Glomerular visceral epithelial cell (primary cell): Measurements from ENCODE around the gene FGD2.
"Not testable (repeated sequence)": the region's sequence is repeated elsewhere in the genome, so short reads cannot be mapped to it uniquely, and the experiment has no call there.

Experiments used
- DNase-seq: peaks from one replicate; pipeline ENCODE4 v3.0.0-alpha.2; 2016; ENCODE audit errors: extremely low spot score

FGD2 gene

DNA sequence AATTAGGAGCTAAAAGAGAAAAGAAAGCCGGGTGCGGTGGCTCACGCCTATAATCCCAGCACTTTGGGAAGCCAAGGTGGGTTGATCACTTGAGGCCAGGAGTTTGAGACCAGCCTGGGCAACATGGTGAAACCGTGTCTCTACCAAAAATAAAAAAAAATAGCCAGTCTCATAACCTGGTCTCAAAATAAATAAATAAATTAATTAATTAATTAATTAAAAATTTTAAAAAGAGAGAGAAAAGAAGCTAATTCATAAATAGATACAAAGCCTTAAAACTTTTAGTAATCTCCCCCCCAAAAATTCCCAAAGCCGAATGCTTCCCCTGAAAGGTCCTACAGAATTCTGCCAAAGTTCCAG is 53.5 kb downstream of the FGD2 start:
- DNase-seq: not testable (repeated sequence)

DNA sequence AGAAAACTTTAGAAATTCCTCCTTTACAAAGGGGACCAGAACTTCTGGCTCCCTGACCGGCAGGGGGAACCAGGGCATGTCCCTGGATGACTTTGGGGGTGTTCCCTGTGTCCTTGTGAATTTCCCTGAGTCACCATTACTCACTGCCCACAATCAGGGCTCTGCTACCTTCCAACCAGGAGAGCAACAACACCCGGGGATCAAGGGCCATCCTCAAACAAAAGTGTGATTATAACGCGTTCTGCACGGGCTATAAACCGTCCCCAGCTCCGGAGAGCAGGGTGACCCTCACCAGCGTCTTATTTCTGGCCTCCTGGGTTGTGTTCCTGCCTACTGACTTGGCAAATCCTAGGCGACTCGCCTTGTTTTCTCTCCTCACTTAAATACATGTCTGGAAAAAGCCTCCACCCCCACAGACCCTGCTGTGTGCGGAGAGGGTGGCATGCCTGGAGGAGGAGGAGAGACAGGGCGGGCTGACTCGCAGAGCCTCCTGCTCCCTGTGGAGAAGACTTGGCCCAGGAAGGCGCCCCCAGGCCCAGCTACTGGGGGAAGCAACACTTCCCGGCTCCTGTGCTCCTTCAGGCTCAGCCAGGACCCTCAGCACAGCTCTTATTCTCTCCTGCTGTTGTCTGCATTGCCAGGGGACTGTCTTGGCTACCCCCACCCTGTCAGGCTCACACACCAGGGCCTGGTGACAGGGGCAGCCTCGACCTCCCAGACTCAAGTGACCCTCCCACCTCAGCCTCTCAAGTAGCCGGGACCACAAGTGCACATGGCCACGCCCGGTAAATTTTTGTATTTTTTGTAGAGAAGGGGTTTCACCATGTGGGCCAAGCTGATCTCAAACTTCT is 54.1 kb downstream of the FGD2 start:
- peak; percentile 96 for DNase-seq

DNA sequence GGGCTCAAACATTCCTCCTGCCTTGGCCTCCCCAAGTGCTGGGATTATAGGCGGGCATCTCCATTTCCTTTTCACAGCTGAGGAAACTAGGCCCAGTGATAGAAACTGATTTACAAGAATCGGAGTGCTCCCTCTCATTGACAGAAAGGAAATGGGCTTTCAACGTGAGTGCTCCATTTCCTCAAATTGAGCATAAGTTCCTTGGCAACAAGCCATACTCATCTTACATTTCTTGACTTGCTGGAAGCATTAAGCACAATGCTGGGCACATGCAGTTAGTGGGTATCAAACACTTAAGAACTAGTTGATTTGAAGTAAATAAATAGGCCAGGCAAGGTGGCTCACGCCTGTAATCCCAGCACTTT is 54.7 kb downstream of the FGD2 start:
- DNase-seq: no peak

DNA sequence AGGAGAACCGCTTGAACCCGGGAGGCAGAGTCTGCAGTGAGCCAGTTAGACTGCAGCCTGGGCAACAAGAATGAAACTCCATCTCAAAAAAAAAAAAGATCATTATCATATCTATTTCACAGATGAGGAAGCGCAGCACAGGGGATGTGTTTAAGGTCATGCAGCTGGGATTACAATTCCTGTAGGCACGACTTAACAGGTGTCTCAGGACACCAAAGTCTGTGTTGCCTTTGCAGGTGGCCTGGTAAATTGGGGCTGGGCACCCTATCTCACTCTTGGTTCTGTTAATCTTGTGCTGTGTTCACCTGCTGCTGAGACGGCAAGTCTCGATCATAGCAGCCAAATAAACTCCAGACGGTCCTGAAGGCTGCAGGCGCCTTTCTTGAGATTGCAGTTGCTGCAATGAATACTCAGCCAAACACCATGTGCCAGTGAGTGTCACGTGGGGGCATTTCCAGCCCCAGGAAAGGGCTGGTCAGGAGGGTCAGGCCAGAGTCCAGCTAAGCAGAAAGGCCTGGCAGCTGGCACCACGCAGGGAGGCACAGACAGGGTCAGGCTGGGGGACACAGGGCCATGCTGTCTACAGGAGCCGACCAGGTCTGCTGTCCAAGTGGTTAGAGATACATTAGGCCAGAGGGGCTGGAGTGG is 55.8 kb downstream of the FGD2 start:
- DNase-seq: no peak

DNA sequence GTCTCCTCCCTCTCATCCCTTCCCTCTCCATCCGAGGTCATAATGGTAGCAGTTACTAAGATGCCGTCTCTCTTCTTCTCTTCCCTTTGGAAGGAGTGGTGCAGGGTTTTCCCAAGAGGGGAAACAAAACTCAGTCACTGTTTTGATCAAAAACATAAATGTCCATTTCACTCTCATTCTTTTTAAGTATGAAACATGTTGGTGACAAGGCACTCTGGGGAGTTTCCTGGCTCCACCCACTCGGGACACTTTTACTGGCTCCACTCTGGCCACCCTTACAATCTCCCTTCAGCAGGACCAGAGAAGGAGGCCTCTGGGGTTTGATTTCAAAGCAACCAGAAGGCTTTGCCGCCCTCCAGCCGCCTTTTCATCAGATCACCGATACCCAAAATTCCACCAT is 57.0 kb downstream of the FGD2 start:
- no peak for DNase-seq

DNA sequence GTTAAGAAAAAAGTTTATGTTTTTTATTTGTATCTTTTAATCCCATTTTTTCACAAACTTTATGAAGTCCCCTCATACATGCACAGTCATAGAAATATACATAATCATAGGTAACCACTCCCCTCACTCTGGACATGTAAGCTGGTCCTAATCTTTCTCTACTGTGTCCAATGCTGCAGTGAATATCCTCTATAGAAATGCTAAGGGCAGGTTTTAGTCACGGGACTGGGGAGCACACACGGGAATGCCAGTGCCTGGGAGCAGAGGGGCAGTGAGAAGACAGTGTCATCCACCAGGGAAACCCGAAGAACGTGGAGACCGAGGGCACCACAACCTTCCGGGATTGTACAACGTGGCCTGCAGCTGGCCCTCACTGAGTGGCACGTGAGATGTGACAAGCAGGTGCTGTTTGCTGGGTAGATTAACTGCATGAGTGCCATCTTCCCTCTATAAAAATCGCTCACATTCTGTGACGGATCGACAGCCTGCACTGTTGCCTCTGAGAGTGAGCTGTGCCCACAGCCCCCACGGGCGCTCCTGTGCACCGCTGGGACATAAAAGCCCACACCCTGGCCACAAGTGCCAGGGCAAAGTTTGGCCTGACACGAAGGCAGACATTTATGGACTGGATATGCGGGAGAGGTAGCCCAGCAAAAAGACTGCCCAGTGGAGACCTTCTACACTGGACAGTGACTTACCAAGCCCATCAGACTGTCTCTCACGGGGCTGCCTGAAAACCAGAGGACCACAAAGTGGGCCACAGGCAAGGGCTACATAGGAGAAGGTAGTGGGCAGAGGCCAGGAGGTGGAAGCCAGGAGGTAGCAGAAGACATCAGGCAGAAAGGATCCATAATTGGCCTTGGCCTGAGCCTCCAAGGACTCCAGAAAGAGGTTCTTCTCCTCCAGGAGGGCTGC is 63.2 kb downstream of the FGD2 start:
- DNase-seq: no peak

DNA sequence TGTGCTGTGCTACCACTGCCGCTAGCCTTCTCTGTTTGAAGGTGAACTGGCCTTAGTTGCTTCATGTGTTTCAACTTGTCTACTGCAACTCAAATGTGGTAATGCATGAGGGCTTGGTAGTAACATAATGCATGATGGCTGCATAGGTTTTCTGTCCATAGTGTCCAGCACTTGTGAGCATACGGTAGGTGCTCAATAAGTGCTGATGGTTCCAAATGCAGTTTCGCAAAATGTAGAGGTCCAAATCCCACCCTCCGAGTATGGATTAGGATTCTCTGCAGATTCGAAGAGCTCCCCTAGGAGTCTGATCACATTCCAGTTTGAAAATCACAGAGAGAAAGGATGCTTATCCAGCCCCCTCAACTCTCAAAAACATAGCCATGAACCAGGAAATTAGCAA is 64.2 kb downstream of the FGD2 start:
- DNase-seq: no peak

DNA sequence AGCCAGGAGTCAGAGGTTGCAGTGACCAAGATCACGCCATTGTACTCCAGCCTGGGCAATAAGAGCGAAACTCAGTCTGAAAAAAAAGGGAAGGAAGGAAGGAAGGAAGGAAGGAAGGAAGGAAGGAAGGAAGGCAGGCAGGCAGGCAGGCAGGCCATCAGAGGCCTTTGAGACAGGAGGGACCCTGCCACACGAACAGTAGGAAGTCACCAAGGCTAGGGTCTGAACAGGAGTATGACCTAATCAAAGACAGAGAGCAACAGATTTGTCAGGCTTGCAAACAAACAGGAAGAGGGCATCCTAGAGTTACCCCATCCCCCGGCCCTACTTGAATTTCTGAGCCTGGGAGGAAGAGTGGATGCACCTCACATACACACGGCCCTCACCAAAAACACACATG is 67.1 kb downstream of the FGD2 start:
- no peak for DNase-seq

DNA sequence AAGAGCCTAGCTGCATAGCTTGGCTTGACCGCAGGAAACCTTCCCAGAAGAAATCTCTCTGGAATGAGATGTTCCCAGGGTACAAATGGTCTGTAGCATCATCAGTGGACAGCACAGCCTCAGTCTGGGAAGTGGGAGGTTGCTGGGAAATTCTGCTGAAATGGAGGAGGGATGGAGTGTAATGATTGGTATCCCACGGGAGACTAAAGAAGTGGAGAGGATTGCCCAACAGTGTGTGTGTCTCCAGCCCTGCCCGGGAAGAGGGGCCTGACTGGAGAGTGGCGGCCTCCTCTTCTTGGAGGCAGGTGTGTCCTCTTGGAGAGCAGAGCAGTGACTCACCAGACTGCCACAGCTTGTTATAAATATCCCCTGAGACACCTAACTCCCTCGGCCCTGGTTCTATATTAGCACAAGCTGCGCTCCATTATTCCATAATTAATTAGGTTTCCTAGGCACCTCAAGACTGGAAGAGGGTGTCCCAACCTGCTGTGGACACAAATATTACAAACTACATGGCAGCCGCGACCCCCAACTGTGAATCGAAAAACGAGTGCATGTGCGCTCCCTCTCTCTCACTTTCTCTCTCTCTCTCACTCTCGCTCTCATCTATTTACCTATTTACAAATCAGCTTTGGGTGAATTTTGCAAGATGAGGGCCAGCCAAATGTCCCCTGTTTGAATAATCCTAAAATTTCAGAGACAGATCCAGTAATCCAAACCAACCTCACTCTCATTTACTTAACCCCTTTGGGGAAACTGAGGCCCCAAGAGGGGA is 68.8 kb downstream of the FGD2 start:
- DNase-seq: no peak

DNA sequence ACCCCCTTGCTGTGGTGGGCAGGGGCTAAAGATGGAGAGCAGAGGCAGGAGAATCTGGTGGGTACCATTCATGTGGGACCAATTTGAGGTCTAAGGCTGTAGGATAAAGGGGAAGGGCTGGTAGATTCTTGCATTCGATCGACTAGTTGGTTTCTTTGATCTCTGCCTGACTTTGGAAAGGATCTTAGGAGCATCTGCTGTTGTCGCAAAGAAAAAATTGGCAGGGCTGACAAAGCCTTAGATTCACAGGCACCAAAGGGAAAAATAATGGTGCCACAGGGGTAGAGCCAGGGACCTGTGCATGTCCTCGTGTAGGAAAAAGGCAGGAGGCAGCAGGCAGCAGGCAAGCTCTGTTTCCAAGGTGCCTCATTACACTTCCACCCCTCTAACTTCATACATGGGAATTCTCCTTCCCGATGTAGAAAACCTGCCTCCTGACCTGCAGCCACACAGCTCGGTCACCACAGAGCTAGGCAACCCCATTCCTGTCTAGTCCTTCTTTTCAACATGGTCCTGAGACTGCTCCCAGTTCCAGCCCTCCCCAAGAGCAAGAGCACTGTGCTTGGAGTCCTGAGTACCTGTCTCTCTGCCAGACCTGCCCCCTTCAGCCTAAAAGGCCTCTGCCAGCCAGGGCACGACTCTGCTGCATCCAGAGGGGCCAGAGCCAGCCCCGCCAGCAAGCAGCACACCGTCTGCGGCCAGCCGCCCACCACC is 71.9 kb downstream of the FGD2 start:
- DNase-seq: no peak

DNA sequence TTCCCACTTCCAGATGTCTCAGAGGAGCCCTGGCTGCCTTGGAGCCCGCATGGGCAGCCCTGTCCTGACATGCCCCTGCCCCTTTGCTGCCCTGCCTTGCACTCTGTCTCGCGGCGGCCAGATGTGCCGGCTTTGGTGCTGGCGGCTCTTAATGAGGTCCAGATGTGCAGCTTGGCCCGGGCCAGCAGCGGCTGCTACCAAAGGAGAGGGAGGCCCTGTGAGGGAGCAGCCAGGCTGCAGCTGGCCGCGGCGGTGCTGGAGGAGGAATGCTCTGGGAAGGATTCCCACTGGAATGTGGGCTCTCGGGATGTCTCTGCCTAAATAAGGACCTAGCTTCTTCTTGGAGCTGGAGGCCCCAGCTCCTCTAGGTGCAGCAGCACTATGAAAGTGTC is 72.4 kb downstream of the FGD2 start:
- no peak for DNase-seq
